IMR-90 (cell line): ENCODE measurements around the gene RNF112. TPM values are rescaled to one million over a fixed set of nuclear protein-coding genes. Genes with fewer than 3 reads are reported as not detected.

Experiments
- ATAC-seq: fragments of 200-7000 bp; cut with Tn5 transposase; 2 replicates; pipeline ENCODE4 v1.9.1; 2020; ENCODE audit warnings: low read depth, mild to moderate bottlenecking, moderate library complexity
- BruUV-seq: library from RNA; stranded (reverse); fragments of 400-500 nt; replicated peaks from 2 replicates; lab custom pipeline; 2021; lab: Mats Ljungman, UMichigan
- CTCF ChIA-PET: fragments of 300-600 bp; formaldehyde crosslinking; extraction: SDS; loops from one replicate; lab custom pipeline; 2021; ENCODE audit warnings: antibody characterized with exemption; lab: Yijun Ruan, JAX
- POLR2A ChIA-PET: fragments of 300-600 bp; sonication (Branson Sonifier 250); formaldehyde crosslinking; loops from one replicate; lab custom pipeline; 2022; ENCODE audit warnings: antibody characterized with exemption; ENCODE audit not compliant: unreplicated experiment; lab: Charles Lee
- DNase-seq: peaks from one replicate; pipeline ENCODE4 v3.0.0; 2013
- H2AFZ ChIP-seq: replicated peaks from 2 replicates; pipeline ENCODE3; 2013; ENCODE audit warnings: low read length, mild to moderate bottlenecking; ENCODE audit not compliant: poor library complexity
- H2AK5ac ChIP-seq: 2 replicates; pipeline ENCODE4 v1.6.1; 2013; ENCODE audit warnings: low read depth, low read length, inconsistent platforms
- H2AK9ac ChIP-seq: replicated peaks from 2 replicates; pipeline ENCODE3; 2013; ENCODE audit warnings: mild to moderate bottlenecking, low read depth, low read length, moderate library complexity; ENCODE audit not compliant: poor library complexity
- H2BK120ac ChIP-seq: 2 replicates; pipeline ENCODE4 v1.6.1; 2013; ENCODE audit warnings: low read depth, low read length, inconsistent platforms
- H2BK15ac ChIP-seq: 3 replicates; pipeline ENCODE4 v1.6.1; 2013; ENCODE audit warnings: low read depth, low read length, inconsistent platforms
- H2BK20ac ChIP-seq: 2 replicates; pipeline ENCODE4 v1.6.1; 2013; ENCODE audit warnings: low read depth, mild to moderate bottlenecking, inconsistent platforms, low read length, moderate library complexity
- H2BK5ac ChIP-seq: 2 replicates; pipeline ENCODE4 v1.6.1; 2013; ENCODE audit warnings: mild to moderate bottlenecking, low read depth, low read length, inconsistent platforms; ENCODE audit not compliant: poor library complexity, severe bottlenecking
- H3K14ac ChIP-seq: replicated peaks from 2 replicates; pipeline ENCODE4 v1.6.1; 2013; ENCODE audit warnings: low read depth, low read length, inconsistent platforms
- H3K18ac ChIP-seq: 2 replicates; pipeline ENCODE4 v1.6.1; 2013; ENCODE audit warnings: low read depth, low read length, control low read depth
- H3K23ac ChIP-seq: 2 replicates; pipeline ENCODE4 v1.6.1; 2013; ENCODE audit warnings: low read depth, low read length, inconsistent platforms
- H3K27ac ChIP-seq: 2 replicates; pipeline ENCODE4 v1.5.1; 2013; ENCODE audit warnings: mild to moderate bottlenecking, control low read depth, low read length; ENCODE audit not compliant: insufficient read depth
- H3K27me3 ChIP-seq: 2 replicates; pipeline ENCODE4 v1.6.1; 2013; ENCODE audit warnings: low read length; ENCODE audit not compliant: control insufficient read depth, insufficient read depth
- H3K36me3 ChIP-seq: 2 replicates; pipeline ENCODE4 v1.6.1; 2013; ENCODE audit warnings: low read length, mixed read lengths; ENCODE audit not compliant: control insufficient read depth, insufficient read depth
- H3K4ac ChIP-seq: 2 replicates; pipeline ENCODE4 v1.6.1; 2013; ENCODE audit warnings: low read depth, low read length, inconsistent platforms
- H3K4me1 ChIP-seq: 2 replicates; pipeline ENCODE4 v1.6.1; 2013; ENCODE audit warnings: low read length, mixed read lengths; ENCODE audit not compliant: control insufficient read depth, insufficient read depth
- H3K4me2 ChIP-seq: 2 replicates; pipeline ENCODE4 v1.6.1; 2013; ENCODE audit warnings: low read depth, mild to moderate bottlenecking, control low read depth, low read length, moderate library complexity
- H3K4me3 ChIP-seq: 2 replicates; pipeline ENCODE4 v1.5.1; 2013; ENCODE audit warnings: low read depth, mild to moderate bottlenecking, control low read depth, low read length, moderate library complexity; ENCODE audit not compliant: insufficient read depth
- H3K56ac ChIP-seq: 2 replicates; pipeline ENCODE4 v1.6.1; 2013; ENCODE audit warnings: low read length, inconsistent platforms; ENCODE audit not compliant: insufficient read depth; ENCODE audit errors: extremely low read depth
- H3K79me1 ChIP-seq, 2 experiments: 2 replicates each; pipeline ENCODE4 v1.6.1; 2013; ENCODE audit warnings: low read length in 2 of 2, inconsistent platforms in 1 of 2, low read depth in 1 of 2
- H3K9ac ChIP-seq: 2 replicates; pipeline ENCODE4 v1.6.1; 2013; ENCODE audit warnings: low read depth, low read length, control low read depth
- H3K9me1 ChIP-seq: 2 replicates; pipeline ENCODE4 v1.6.1; 2013; ENCODE audit warnings: low read length, inconsistent platforms; ENCODE audit not compliant: insufficient read depth
- H3K9me3 ChIP-seq: 2 replicates; pipeline ENCODE4 v1.6.1; 2013; ENCODE audit warnings: low read length; ENCODE audit not compliant: control insufficient read depth, insufficient read depth
- H4K20me1 ChIP-seq: 2 replicates; pipeline ENCODE4 v1.6.1; 2013; ENCODE audit warnings: low read length, inconsistent platforms; ENCODE audit not compliant: insufficient read depth
- H4K5ac ChIP-seq: 2 replicates; pipeline ENCODE4 v1.6.1; 2013; ENCODE audit warnings: mild to moderate bottlenecking, low read depth, low read length, control low read depth
- H4K8ac ChIP-seq, 2 experiments: 2 replicates each; pipeline ENCODE4 v1.6.1; 2013; ENCODE audit warnings: low read depth in 2 of 2, low read length in 2 of 2, control low read depth in 1 of 2, inconsistent platforms in 1 of 2
- H4K91ac ChIP-seq: 2 replicates; pipeline ENCODE4 v1.6.1; 2013; ENCODE audit warnings: low read depth, low read length, inconsistent platforms; ENCODE audit not compliant: insufficient read depth
- BHLHE40 ChIP-seq: fragments of 150-350 bp; IDR thresholded peaks from 2 replicates; pipeline ENCODE4 v1.6.1; 2016; ENCODE audit warnings: mild to moderate bottlenecking, low read depth, low read length
- CEBPB ChIP-seq: IDR thresholded peaks from 2 replicates; pipeline ENCODE4 v1.6.1; 2012; ENCODE audit warnings: low read depth, low read length, improper control_type of control experiment
- FOS ChIP-seq: fragments of 150-350 bp; IDR thresholded peaks from 2 replicates; pipeline ENCODE4 v1.6.1; 2016; ENCODE audit warnings: low read depth, low read length
- MAFK ChIP-seq: IDR thresholded peaks from 2 replicates; pipeline ENCODE4 v1.6.1; 2012; ENCODE audit warnings: low read depth, low read length, improper control_type of control experiment
- MXI1 ChIP-seq: IDR thresholded peaks from 2 replicates; pipeline ENCODE4 v1.6.1; 2012; ENCODE audit warnings: low read depth, mild to moderate bottlenecking, low read length, moderate library complexity, borderline replicate concordance
- POLR2A ChIP-seq: IDR thresholded peaks from 2 replicates; pipeline ENCODE4 v1.6.1; 2012; ENCODE audit warnings: mild to moderate bottlenecking, low read depth, low read length
- RAD21 ChIP-seq: IDR thresholded peaks from 2 replicates; pipeline ENCODE4 v1.6.1; 2012; ENCODE audit warnings: low read length, improper control_type of control experiment
- RCOR1 ChIP-seq: IDR thresholded peaks from 2 replicates; pipeline ENCODE4 v1.6.1; 2012; ENCODE audit warnings: mild to moderate bottlenecking, low read length, improper control_type of control experiment; ENCODE audit not compliant: insufficient replicate concordance
- RFX5 ChIP-seq: IDR thresholded peaks from 2 replicates; pipeline ENCODE4 v1.8.0; 2012; ENCODE audit warnings: low read depth, mild to moderate bottlenecking, low read length, moderate library complexity
- WGBS, 2 experiments: methylation state at CpG; one replicate each; pipeline versions ENCODE4 v1.1.5 to v1.1.7; 2013; ENCODE audit warnings: missing lambda C conversion rate in 2 of 2; ENCODE audit not compliant: insufficient read length in 1 of 2; ENCODE audit errors: extremely low coverage in 2 of 2; 5-methylcytosine and 5-hydroxymethylcytosine counted together
- dilution Hi-C: fragments of 300-500 bp; cut with HindIII; formaldehyde crosslinking; loops from one replicate; pipeline ENCODE4 v1.14.3; 2018; ENCODE audit warnings: low sequenced_read_pairs; ENCODE audit not compliant: unreplicated experiment
- in situ Hi-C: fragments of 300-500 bp; cut with MboI; formaldehyde crosslinking; loops from 3 replicates; pipeline ENCODE4 v1.14.3; 2019; ENCODE audit warnings: low sequenced_read_pairs, inconsistent platforms, mixed read lengths
- intact Hi-C: fragments of 100-400 bp; cut with micrococcal nuclease; formaldehyde crosslinking; loops from 2 replicates; pipeline ENCODE4 v1.10.0; 2022
- polyA plus RNA-seq, 3 experiments: library from polyadenylated mRNA; depleted of rRNA; stranded (reverse); fragments of >200 nt; gene quantifications; 2 replicates each; pipeline ENCODE4 v1.2.3, GENCODE V29; 2012; ENCODE audit warnings: low replicate concordance in 1 of 3
- total RNA-seq: library from RNA; depleted of rRNA; stranded (reverse); fragments of >200 nt; gene quantifications from 2 replicates; pipeline ENCODE4 v1.2.3, GENCODE V29; 2012
- TF ChIP-seq, protein P1 (sequence below): fragments of 150-350 bp; IDR thresholded peaks from 2 replicates; pipeline ENCODE4 v1.6.1; 2016; ENCODE audit warnings: low read depth, mild to moderate bottlenecking, low read length, moderate library complexity, borderline replicate concordance
- TF ChIP-seq, protein P2 (sequence below): fragments of 150-350 bp; IDR thresholded peaks from 2 replicates; pipeline ENCODE4 v1.6.1; 2017; ENCODE audit warnings: mild to moderate bottlenecking, antibody characterized with exemption, low read length, low read depth
- TF ChIP-seq, protein P3 (sequence below): conservative IDR thresholded peaks from 2 replicates; pipeline ENCODE4 v1.5.1; 2012; ENCODE audit warnings: mild to moderate bottlenecking, low read depth, low read length, improper control_type of control experiment

The RNF112 gene
- total and polyA plus RNA-seq, 2 of the 4 experiments (the other 2 are of a cell fraction), result 2.5 to 5.7 TPM

DNA sequence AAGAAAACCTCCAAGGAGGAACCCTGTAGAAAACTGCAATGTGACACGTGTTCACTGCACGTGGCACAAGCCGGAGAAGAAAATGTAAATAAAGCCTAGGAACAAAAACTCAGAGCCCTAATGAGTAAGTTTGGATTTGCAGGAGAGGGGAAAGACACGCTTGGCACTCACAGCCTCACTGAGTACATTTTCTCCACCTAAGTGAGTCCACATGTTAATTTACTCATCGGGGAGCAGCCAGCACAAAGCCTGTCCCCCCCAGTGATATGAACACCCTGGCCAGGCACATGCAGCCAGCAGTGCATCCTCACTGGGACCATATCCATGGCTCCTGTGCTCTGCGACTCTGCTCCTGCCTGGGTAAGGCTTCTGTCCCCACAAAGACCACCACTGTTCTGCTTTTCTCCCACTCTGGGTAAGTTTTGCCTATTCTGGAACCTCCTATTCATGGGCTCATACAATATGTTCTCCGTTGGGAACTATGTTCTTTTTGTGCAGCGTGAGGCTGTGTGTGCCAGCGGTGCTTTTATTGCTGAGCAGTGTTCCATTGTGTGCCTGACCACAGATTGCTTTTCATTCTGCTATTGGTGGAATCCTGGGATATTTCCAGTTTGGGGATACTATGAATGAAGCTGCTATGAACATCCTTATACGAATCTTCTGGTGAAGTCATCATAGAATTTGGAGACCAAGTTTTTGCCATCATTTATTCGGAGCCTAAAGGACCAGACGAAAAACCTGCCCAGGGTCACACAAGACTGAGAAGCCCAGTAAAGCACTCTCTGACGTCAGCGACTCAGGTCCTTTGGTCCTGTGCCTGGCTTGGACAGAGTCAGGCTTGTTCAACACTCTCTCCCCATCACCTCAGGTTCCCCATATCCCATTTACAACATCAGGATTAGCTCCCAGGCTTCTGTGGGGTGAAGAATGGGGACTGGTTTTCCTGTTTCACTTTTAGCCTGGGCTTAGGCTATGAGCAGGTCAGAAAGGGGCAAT, 53.3 kb downstream of the RNF112 start:
- intact Hi-C loops (no loop called here), in situ Hi-C loops (no loop called here), dilution Hi-C loops (no loop called here)
- Histone ChIP-seq H3K23ac (no peak overlapping the region), H2AK9ac (peak overlapping the region; percentile 9), H2BK120ac (peak overlapping the region; percentile 37; the same call in 1 of the 2 replicates), H3K14ac (peak overlapping the region; percentile 37), H2BK20ac (0 out of 2 replicates have a peak overlapping the region, but pooled peaks have one; percentile 53), H3K4me3 (no peak overlapping the region), H3K18ac (no peak overlapping the region; the same call in 1 of the 2 replicates), H3K36me3 (no peaks in the 10 kb centered on the region), H4K5ac (peak overlapping the region; percentile 22; the same call in 1 of the 2 replicates), H2BK5ac (no peak overlapping the region), H3K9ac (no peak overlapping the region), H2AFZ (peak overlapping the region; percentile 70), H3K27ac (peak overlapping the region; percentile 56; the same call in 1 of the 2 replicates), H4K8ac (peak overlapping the region in 1 of 2 experiments; percentile 37; a peak in 1 of 4 replicates), H2BK15ac (no peak overlapping the region), H4K91ac (no peak overlapping the region), H3K56ac (no peak overlapping the region), H3K4me2 (peak overlapping the region; percentile 20; the same call in 1 of the 2 replicates), H2AK5ac (peak overlapping the region; percentile 5; the same call in 1 of the 2 replicates), H3K4ac (peak overlapping the region; percentile 51; the same call in 1 of the 2 replicates), H3K79me1 (no peaks in the 10 kb centered on the region), H3K27me3 (peaks cover 3% of the 10 kb centered on the region; the same call in 1 of the 2 replicates), H3K4me1 (peaks cover 4% of the 10 kb centered on the region; the same call in 1 of the 2 replicates), H4K20me1 (no peaks in the 10 kb centered on the region), H3K9me3 (no peaks in the 10 kb centered on the region), H3K9me1 (no peaks in the 10 kb centered on the region)
- no TSS peak for BruUV-seq
- peak; percentile 67 for ATAC-seq
- POLR2A ChIA-PET, result no interaction called here
- 88% methylated on average over 3 of the region's 14 CpGs; no CpG with 5 or more reads in 1 of the 2 experiments for WGBS, 2 experiments
- peak; percentile 18 for DNase-seq
- CTCF ChIA-PET, result interaction anchor here (1.4 kb wide), 1 partner anchor 15 kb away, joined by 3 read pairs; no protein-coding TSS in a partner anchor
- TF ChIP-seq MAFK (no peak), FOS (no peak), RCOR1 (no peak), CEBPB (no peak), RFX5 (no peak), RAD21 (no peak), MXI1 (peak; percentile 57; the same call in 1 of the 2 replicates), POLR2A (no peak), BHLHE40 (peak; percentile 74)
- TF ChIP-seq, protein P1, sequence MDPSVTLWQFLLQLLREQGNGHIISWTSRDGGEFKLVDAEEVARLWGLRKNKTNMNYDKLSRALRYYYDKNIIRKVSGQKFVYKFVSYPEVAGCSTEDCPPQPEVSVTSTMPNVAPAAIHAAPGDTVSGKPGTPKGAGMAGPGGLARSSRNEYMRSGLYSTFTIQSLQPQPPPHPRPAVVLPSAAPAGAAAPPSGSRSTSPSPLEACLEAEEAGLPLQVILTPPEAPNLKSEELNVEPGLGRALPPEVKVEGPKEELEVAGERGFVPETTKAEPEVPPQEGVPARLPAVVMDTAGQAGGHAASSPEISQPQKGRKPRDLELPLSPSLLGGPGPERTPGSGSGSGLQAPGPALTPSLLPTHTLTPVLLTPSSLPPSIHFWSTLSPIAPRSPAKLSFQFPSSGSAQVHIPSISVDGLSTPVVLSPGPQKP, result no peak
- TF ChIP-seq, protein P2, sequence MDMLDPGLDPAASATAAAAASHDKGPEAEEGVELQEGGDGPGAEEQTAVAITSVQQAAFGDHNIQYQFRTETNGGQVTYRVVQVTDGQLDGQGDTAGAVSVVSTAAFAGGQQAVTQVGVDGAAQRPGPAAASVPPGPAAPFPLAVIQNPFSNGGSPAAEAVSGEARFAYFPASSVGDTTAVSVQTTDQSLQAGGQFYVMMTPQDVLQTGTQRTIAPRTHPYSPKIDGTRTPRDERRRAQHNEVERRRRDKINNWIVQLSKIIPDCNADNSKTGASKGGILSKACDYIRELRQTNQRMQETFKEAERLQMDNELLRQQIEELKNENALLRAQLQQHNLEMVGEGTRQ, result peak; percentile 86
- TF ChIP-seq, protein P3, sequence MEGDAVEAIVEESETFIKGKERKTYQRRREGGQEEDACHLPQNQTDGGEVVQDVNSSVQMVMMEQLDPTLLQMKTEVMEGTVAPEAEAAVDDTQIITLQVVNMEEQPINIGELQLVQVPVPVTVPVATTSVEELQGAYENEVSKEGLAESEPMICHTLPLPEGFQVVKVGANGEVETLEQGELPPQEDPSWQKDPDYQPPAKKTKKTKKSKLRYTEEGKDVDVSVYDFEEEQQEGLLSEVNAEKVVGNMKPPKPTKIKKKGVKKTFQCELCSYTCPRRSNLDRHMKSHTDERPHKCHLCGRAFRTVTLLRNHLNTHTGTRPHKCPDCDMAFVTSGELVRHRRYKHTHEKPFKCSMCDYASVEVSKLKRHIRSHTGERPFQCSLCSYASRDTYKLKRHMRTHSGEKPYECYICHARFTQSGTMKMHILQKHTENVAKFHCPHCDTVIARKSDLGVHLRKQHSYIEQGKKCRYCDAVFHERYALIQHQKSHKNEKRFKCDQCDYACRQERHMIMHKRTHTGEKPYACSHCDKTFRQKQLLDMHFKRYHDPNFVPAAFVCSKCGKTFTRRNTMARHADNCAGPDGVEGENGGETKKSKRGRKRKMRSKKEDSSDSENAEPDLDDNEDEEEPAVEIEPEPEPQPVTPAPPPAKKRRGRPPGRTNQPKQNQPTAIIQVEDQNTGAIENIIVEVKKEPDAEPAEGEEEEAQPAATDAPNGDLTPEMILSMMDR, result no peak
